ENCODE data around the gene ZNF613.
A peak's percentile ranks its signal among the peaks of the same experiment; 100 is the strongest.
"Not testable (repeated sequence)": the region's sequence is repeated elsewhere in the genome, so short reads cannot be mapped to it uniquely, and the experiment has no call there.

ZNF613 gene

DNA sequence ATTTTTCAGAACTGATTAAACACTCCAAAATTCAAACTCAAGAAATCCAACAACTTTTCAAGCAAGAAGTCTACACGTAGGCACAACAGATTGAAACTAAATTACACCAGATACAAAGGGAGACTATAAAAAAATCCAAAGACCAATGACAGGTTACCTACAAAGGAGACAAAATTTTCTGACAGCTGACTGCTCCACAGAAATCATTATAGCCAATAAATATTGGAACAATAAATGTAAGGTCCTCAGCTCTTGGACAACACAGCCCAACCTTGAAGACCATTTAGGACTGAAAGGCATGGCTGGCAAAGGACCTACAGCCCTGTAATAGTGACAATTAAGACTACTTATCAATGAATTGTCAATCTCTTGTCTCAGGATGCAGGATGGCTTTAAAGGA lies 43.4 kb downstream of the ZNF613 start:
- no peak for FAIRE-seq
- DNase-seq (ENCODE audit: insufficient read length, low spot score), result no peak
- TF ChIP-seq SPI1 (IDR thresholded peaks at IDR 0.05; ENCODE audit: low read depth, low read length) (no peak), POU2F2 (IDR thresholded peaks at IDR 0.05; ENCODE audit: low read depth, low read length) (no peak), POLR2AphosphoS5 (IDR thresholded peaks at IDR 0.05; ENCODE audit: low read depth, low read length) (no peak), PAX5 (IDR thresholded peaks at IDR 0.05; ENCODE audit: insufficient read depth, low read length, severe bottlenecking) (no peak), TAF1 (IDR thresholded peaks at IDR 0.05; ENCODE audit: low read depth, low read length) (no peak), POLR2A (IDR thresholded peaks at IDR 0.05; ENCODE audit: low read depth, low read length) (no peak)

DNA sequence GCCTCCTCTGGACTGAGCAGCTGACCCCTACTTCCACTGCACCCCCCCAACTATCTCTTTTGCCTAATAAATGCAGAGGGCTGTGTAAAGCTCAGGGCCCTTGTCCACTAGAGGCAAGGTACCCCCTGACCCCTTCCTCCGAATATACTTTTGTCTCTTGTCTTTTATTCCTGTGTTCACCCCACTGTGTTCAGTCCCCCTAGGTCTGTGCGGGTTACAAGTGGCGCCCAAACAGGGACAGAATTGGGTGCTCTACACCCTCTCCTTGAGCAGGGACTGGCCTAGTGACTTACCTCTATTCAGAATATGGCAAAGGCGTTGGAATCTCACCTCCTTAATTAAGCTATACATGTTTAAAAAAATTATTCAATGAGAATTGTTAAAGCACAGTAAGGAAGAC lies 44.4 kb downstream of the ZNF613 start:
- DNase-seq (ENCODE audit: insufficient read length, low spot score), result no peak
- no peak for FAIRE-seq
- TF ChIP-seq SPI1 (IDR thresholded peaks at IDR 0.05; ENCODE audit: low read depth, low read length) (no peak), POLR2A (IDR thresholded peaks at IDR 0.05; ENCODE audit: low read depth, low read length) (no peak), POU2F2 (IDR thresholded peaks at IDR 0.05; ENCODE audit: low read depth, low read length) (no peak), TAF1 (IDR thresholded peaks at IDR 0.05; ENCODE audit: low read depth, low read length) (no peak), POLR2AphosphoS5 (IDR thresholded peaks at IDR 0.05; ENCODE audit: low read depth, low read length) (no peak), PAX5 (IDR thresholded peaks at IDR 0.05; ENCODE audit: insufficient read depth, low read length, severe bottlenecking) (no peak)

DNA sequence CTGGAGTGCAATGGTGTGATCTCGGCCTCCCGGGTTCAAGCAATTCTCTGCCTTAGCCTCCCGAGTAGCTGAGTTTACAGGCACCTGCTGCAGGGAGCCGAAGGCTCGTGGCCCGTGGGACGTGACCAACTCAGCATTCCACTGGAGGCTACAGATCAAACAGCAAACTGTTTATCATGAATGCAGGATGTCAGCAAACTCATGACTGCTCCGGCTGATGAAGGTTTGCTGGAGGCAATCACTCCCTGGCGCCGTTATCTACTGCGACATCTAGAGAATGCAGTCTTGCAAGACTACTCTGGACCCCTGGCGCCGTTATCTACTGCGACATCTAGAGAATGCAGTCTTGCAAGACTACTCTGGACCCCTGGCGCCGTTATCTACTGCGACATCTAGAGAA lies 48.5 kb downstream of the ZNF613 start:
- FAIRE-seq, result not testable (repeated sequence)

GRCh38 chr19:51976852-51977251 lies 49.6 kb downstream of the ZNF613 start:
- no peak for TF ChIP-seq TAF1 (IDR thresholded peaks at IDR 0.05; ENCODE audit: low read depth, low read length)
- no peak for TF ChIP-seq PAX5 (IDR thresholded peaks at IDR 0.05; ENCODE audit: insufficient read depth, low read length, severe bottlenecking)
- TF ChIP-seq POU2F2 (IDR thresholded peaks at IDR 0.05; ENCODE audit: low read depth, low read length), result no peak
- no peak for TF ChIP-seq POLR2A (IDR thresholded peaks at IDR 0.05; ENCODE audit: low read depth, low read length)
- no peak for TF ChIP-seq POLR2AphosphoS5 (IDR thresholded peaks at IDR 0.05; ENCODE audit: low read depth, low read length)
- no peak for TF ChIP-seq SPI1 (IDR thresholded peaks at IDR 0.05; ENCODE audit: low read depth, low read length)
- FAIRE-seq (no peak), DNase-seq (ENCODE audit: insufficient read length, low spot score) (no peak)

More for the DNA sequence above, 48.5 kb downstream of the ZNF613 start:
- not testable (repeated sequence) for DNase-seq (ENCODE audit: insufficient read length, low spot score)

GRCh38 chr19:51977346-51977745 lies 50.1 kb downstream of the ZNF613 start:
- TF ChIP-seq POLR2A (IDR thresholded peaks at IDR 0.05; ENCODE audit: low read depth, low read length), result no peak
- TF ChIP-seq SPI1 (IDR thresholded peaks at IDR 0.05; ENCODE audit: low read depth, low read length), result no peak
- TF ChIP-seq PAX5 (IDR thresholded peaks at IDR 0.05; ENCODE audit: insufficient read depth, low read length, severe bottlenecking), result no peak
- no peak for TF ChIP-seq POLR2AphosphoS5 (IDR thresholded peaks at IDR 0.05; ENCODE audit: low read depth, low read length)
- no peak for TF ChIP-seq POU2F2 (IDR thresholded peaks at IDR 0.05; ENCODE audit: low read depth, low read length)
- TF ChIP-seq TAF1 (IDR thresholded peaks at IDR 0.05; ENCODE audit: low read depth, low read length), result no peak
- FAIRE-seq (no peak), DNase-seq (ENCODE audit: insufficient read length, low spot score) (no peak)

DNA sequence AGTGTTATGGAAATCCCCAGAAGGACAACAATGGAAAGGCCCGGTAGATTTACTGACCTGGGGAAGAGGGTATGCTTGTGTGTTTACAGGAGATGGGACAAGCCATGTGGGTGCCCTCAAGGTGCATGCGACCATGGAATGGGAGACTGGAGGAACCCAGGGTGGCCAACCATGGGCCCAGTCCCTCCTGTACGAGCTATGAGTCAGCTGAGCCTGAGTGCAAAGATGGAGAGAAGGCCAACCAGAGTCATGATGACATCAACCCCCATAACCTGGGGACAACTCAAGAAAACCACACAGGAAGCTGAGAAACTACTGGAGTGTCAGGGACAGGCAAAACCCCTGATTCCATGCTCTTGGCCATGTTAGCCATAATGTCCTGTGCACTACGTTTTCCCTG lies 51.6 kb downstream of the ZNF613 start:
- DNase-seq (ENCODE audit: insufficient read length, low spot score), result no peak
- no peak for TF ChIP-seq POLR2A (IDR thresholded peaks at IDR 0.05; ENCODE audit: low read depth, low read length)
- no peak for FAIRE-seq

DNA sequence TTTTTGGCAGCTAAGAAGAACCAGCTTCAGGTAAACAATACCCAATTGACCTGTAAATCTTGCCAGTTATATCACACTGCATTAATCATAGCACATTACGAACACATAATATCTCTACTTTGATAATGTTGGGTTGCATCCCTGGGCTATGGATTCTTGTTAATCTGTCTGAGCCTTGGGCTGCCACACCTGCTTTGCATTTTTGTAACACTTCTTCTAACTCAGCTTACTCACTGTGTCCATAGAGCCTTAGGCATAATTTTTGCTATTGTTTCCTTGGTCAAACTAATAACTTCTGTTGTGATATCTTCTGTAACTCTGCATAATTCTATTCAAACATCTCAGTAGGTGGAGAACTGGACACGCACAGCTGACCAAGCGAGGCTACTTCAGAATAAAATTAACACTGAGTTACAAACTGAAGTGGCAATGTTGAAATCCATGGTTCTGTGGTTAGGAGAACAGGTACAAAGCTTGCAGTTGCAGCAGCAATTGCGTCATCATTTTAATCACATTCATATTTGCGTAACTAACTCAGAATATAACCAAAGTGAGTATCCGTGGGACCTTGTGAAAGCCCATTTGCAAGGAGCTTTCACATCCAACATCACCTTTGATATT lies 53.0 kb downstream of the ZNF613 start:
- DNase-seq (ENCODE audit: insufficient read length, low spot score) (no peak), FAIRE-seq (no peak)
- TF ChIP-seq SPI1 (IDR thresholded peaks at IDR 0.05; ENCODE audit: low read depth, low read length), result no peak
- TF ChIP-seq PAX5 (IDR thresholded peaks at IDR 0.05; ENCODE audit: insufficient read depth, low read length, severe bottlenecking), result no peak
- no peak for TF ChIP-seq POLR2AphosphoS5 (IDR thresholded peaks at IDR 0.05; ENCODE audit: low read depth, low read length)
- TF ChIP-seq POU2F2 (IDR thresholded peaks at IDR 0.05; ENCODE audit: low read depth, low read length), result no peak
- no peak for TF ChIP-seq POLR2A (IDR thresholded peaks at IDR 0.05; ENCODE audit: low read depth, low read length)
- TF ChIP-seq TAF1 (IDR thresholded peaks at IDR 0.05; ENCODE audit: low read depth, low read length), result no peak

GRCh38 chr19:51980926-51981325 lies 53.7 kb downstream of the ZNF613 start:
- FAIRE-seq; DNase-seq (ENCODE audit: insufficient read length, low spot score): not testable (repeated sequence)

- TF ChIP-seq TAF1 (IDR thresholded peaks at IDR 0.05; ENCODE audit: low read depth, low read length) (no peak), PAX5 (IDR thresholded peaks at IDR 0.05; ENCODE audit: insufficient read depth, low read length, severe bottlenecking) (no peak)
- FAIRE-seq (no peak), DNase-seq (ENCODE audit: insufficient read length, low spot score) (no peak)
Measured at GRCh38 chr19:51983361-51983760, 56.1 kb downstream of the ZNF613 start.

DNA sequence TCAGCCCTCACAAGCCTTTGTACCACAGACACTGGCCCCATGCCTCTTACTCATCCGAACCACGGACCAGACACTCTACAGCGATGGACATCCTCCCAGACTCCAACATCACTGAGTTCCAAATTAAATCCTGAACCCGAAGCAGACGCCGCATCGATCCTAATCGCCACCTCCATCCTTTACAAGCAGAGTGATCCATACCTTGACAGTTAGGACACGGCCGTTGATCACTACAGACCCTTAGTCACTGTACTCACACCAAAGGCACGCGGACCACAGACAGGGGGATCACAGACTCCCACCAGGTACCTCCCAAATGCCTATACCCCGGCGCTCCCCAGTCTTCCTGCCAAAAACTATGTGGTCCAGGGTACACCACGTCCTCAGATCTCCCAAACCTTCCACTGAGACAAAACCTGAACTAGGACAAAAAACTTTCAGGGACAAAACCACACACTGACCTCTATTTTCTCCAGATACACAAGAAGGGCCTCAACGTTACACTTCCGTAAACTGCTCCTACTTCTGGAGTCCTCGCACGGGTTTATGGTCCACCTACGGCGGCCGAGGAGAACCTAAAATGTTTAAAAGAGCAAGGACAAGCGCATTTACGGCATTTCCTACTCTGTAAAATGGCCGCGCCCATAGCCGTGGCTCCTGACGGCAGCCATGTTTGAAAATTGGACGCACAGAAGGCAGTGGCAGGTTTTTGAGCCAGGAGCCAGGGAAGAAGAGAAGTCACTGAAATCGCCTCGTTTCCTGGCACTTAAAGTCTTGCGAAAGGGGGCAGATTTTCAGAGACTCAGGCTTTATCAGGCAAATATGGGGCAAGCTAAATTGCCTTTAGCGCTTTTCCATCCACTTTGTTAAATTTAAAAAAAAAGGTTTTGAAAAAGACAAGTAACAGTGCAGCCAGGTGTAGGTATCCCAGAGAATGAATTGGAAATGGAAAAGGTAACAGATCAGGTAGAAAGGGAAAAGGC lies 59.3 kb downstream of the ZNF613 start, which contains the start of gene ZNF350:
ZNF350 (minus strand) TSS at position 532 of the 983 bp plus-strand sequence. CDS start 12,480 bp downstream, outside the sequence.
- TF ChIP-seq POU2F2 (IDR thresholded peaks at IDR 0.05; ENCODE audit: low read depth, low read length), result no peak
- peak; percentile 79 for TF ChIP-seq POLR2A (IDR thresholded peaks at IDR 0.05; ENCODE audit: low read depth, low read length)
- TF ChIP-seq PAX5 (IDR thresholded peaks at IDR 0.05; ENCODE audit: insufficient read depth, low read length, severe bottlenecking), result no peak
- TF ChIP-seq POLR2AphosphoS5 (IDR thresholded peaks at IDR 0.05; ENCODE audit: low read depth, low read length), result peak; percentile 78
- TF ChIP-seq TAF1 (IDR thresholded peaks at IDR 0.05; ENCODE audit: low read depth, low read length), result peak; percentile 57; the same call in 1 of the 2 replicates
- peak; percentile 84 for TF ChIP-seq SPI1 (IDR thresholded peaks at IDR 0.05; ENCODE audit: low read depth, low read length)
- FAIRE-seq, result peak; percentile 98
- DNase-seq (ENCODE audit: insufficient read length, low spot score), result peak; percentile 57
